ENCODE measurements around the gene PKD2L1. TPM values are rescaled to one million over a fixed set of nuclear protein-coding genes. Genes with fewer than 3 reads are reported as not detected.
"Not testable (repeated sequence)": the region's sequence is repeated elsewhere in the genome, so short reads cannot be mapped to it uniquely, and the experiment has no call there.

PKD2L1 gene
- not detected in 2 replicates for total RNA-seq (2014; rRNA removed; shearing (Covaris generic))
- 0.76 TPM in 1 of 2 replicates, not detected in the other for total RNA-seq (2022)
- percentile 16 among the genes with signal in this experiment for Bru-seq, nascent RNA
- BruChase-seq, experiment 1, labeled RNA remaining after a 6-hour chase, result percentile 24 among the genes with signal in this experiment
- BruChase-seq, experiment 2, labeled RNA remaining after a 2-hour chase, result percentile 19 among the genes with signal in this experiment
- long read RNA-seq, result 0 reads

DNA sequence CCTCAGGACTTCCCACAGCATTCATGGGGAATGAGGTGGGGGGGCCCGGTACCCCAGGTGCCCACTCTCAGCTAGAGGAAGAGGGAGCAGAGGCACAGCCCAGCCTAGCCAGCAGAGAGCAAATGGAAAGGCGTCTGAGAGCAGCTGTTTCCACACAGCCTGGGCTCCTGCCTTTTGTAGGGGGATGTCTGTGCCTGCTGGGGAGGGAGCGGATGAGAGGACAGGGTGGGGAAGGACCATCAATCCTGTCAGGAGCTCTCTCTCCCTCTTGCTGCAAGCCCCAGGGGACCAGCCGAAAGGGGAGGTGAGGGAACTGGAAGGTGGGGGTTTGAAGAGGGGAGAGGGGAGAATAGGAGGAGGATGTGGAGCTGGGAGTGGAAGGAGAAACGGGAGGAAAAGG, at the start of gene PKD2L1:
Gene PKD2L1, minus strand, starts transcription at position 150 of the 400 bp plus-strand sequence. Its CDS starts 125 bp downstream, at position 25.
- H3K27ac ChIP-seq (ENCODE audit: low read depth, low read length, poor library complexity, severe bottlenecking), result no peak within 1 kb of the TSS
- POLR2A ChIA-PET, result interaction anchor here (0.5 to 1.3 kb wide), 5 partner anchors 8 to 1672 kb away, joined by 3 to 5 read pairs (median 3); partner anchors contain the start of gene SCD
- no peak for DNase-seq (ENCODE audit: low spot score)
- no peak for TF ChIP-seq EZH2phosphoT487 (IDR thresholded peaks at IDR 0.05; ENCODE audit: borderline replicate concordance, low read depth, low read length)
- TF ChIP-seq, protein P1, sequence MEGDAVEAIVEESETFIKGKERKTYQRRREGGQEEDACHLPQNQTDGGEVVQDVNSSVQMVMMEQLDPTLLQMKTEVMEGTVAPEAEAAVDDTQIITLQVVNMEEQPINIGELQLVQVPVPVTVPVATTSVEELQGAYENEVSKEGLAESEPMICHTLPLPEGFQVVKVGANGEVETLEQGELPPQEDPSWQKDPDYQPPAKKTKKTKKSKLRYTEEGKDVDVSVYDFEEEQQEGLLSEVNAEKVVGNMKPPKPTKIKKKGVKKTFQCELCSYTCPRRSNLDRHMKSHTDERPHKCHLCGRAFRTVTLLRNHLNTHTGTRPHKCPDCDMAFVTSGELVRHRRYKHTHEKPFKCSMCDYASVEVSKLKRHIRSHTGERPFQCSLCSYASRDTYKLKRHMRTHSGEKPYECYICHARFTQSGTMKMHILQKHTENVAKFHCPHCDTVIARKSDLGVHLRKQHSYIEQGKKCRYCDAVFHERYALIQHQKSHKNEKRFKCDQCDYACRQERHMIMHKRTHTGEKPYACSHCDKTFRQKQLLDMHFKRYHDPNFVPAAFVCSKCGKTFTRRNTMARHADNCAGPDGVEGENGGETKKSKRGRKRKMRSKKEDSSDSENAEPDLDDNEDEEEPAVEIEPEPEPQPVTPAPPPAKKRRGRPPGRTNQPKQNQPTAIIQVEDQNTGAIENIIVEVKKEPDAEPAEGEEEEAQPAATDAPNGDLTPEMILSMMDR (conservative IDR thresholded peaks at IDR 0.05; ENCODE audit: low read length), result no peak
- no peak within 1 kb of the TSS for H2AFZ ChIP-seq (ENCODE audit: low read length)
- CTCF ChIA-PET (ENCODE audit: unreplicated experiment), result no interaction called here
- no peaks in the 10 kb centered on the region for H3K79me2 ChIP-seq (ENCODE audit: insufficient read depth, low read depth, low read length)
- no peaks in the 10 kb centered on the region for H3K9me2 ChIP-seq (ENCODE audit: insufficient read depth, low read length)
- H3K36me3 ChIP-seq (ENCODE audit: insufficient read depth, low read length), result no peaks in the 10 kb centered on the region
- peaks cover 16% of the 10 kb centered on the region for H3K4me1 ChIP-seq (ENCODE audit: insufficient read depth, low read length, poor library complexity, severe bottlenecking)
- H3K4me2 ChIP-seq (ENCODE audit: low read length), result no peak within 1 kb of the TSS
- H4K20me1 ChIP-seq (ENCODE audit: insufficient read depth, low read length), result no peaks in the 10 kb centered on the region
- intact Hi-C loops (cut with micrococcal nuclease; ENCODE audit: unreplicated experiment), result loop anchor here (10.0 kb wide), 1 partner anchor 545 kb away; no protein-coding TSS in a partner anchor
- no peak within 1 kb of the TSS for H3K4me3 ChIP-seq (ENCODE audit: low read depth, low read length, poor library complexity, severe bottlenecking)
- BruUV-seq (replicated peaks), result no TSS peak
- H3K9me3 ChIP-seq (ENCODE audit: low read length), result no peaks in the 10 kb centered on the region

DNA sequence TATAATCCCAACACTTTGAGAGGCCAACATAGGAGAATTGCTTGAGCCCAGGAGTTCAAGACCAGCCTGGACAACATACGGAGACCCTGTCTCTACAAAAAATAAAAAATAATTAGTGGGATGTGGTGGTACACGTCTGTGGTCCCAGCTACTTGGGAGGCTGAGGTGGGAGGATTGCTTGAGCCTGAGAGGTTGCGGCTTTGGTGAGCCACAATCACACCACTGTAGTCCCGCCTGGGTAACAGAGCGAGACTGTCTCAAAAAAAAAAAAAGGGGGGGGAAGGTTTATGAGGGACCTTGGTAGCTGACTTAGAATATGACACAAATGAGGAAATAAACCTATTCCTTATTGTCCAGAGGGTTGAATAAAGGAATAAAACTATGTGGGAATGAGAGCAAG, 47.8 kb upstream of the PKD2L1 start:
- POLR2A ChIA-PET, result interaction anchor here (0.6 to 1.4 kb wide), 10 partner anchors 8 to 533 kb away, joined by 3 to 16 read pairs (median 4); partner anchors contain the start of gene SCD

DNA sequence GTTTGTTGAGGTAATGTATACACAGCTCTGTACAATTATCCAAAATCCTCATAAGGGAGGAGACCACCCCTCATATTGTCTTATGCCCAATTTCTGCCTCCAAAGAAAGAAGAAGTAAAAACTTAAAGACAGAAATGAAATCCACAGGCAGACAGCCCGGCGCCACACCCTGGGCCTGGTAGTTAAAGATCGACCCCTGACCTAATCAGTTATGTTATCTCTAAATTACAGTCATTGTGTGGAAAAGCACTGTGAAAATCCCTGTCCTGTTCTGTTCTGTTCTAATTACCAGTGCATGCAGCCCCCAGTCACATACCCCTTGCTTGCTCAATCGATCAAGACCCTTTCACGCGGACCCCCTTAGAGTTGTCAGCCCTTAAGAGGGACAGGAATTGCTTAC, 46.6 kb upstream of the PKD2L1 start:
- intact Hi-C loops (cut with micrococcal nuclease; ENCODE audit: unreplicated experiment), result loop anchor here (10.0 kb wide), 1 partner anchor 192 kb away; the partner anchor contains the start of gene ERLIN1
- H4K20me1 ChIP-seq (ENCODE audit: insufficient read depth, low read length); POLR2A ChIA-PET; DNase-seq (ENCODE audit: low spot score); H3K27ac ChIP-seq (ENCODE audit: low read depth, low read length, poor library complexity, severe bottlenecking); BruUV-seq (replicated peaks); H2AFZ ChIP-seq (ENCODE audit: low read length); H3K4me3 ChIP-seq (ENCODE audit: low read depth, low read length, poor library complexity, severe bottlenecking); H3K36me3 ChIP-seq (ENCODE audit: insufficient read depth, low read length); H3K9me2 ChIP-seq (ENCODE audit: insufficient read depth, low read length); H3K9me3 ChIP-seq (ENCODE audit: low read length); CTCF ChIA-PET (ENCODE audit: unreplicated experiment); H3K4me2 ChIP-seq (ENCODE audit: low read length): not testable (repeated sequence)
- Histone ChIP-seq H3K79me2 (ENCODE audit: insufficient read depth, low read depth, low read length) (peaks cover 16% of the 10 kb centered on the region; the same call in 1 of the 2 replicates), H3K4me1 (ENCODE audit: insufficient read depth, low read length, poor library complexity, severe bottlenecking) (peaks cover 47% of the 10 kb centered on the region)

More for the DNA sequence above, 47.8 kb upstream of the PKD2L1 start:
- Histone ChIP-seq H2AFZ (ENCODE audit: low read length) (no peak overlapping the region), H3K9me2 (ENCODE audit: insufficient read depth, low read length) (no peaks in the 10 kb centered on the region), H3K79me2 (ENCODE audit: insufficient read depth, low read depth, low read length) (peaks cover 16% of the 10 kb centered on the region; the same call in 1 of the 2 replicates), H3K4me1 (ENCODE audit: insufficient read depth, low read length, poor library complexity, severe bottlenecking) (peaks cover 38% of the 10 kb centered on the region), H3K27ac (ENCODE audit: low read depth, low read length, poor library complexity, severe bottlenecking) (no peak overlapping the region), H3K9me3 (ENCODE audit: low read length) (no peaks in the 10 kb centered on the region), H3K4me3 (ENCODE audit: low read depth, low read length, poor library complexity, severe bottlenecking) (no peak overlapping the region), H4K20me1 (ENCODE audit: insufficient read depth, low read length) (no peaks in the 10 kb centered on the region), H3K4me2 (ENCODE audit: low read length) (peak overlapping the region; percentile 8; the same call in 1 of the 2 replicates), H3K36me3 (ENCODE audit: insufficient read depth, low read length) (peaks cover 6% of the 10 kb centered on the region; the same call in 1 of the 2 replicates)
- CTCF ChIA-PET (ENCODE audit: unreplicated experiment), result interaction anchor here (1.2 kb wide), 1 partner anchor 32 kb away, joined by 3 read pairs; no protein-coding TSS in a partner anchor
- no peak for TF ChIP-seq EZH2phosphoT487 (IDR thresholded peaks at IDR 0.05; ENCODE audit: borderline replicate concordance, low read depth, low read length)
- TF ChIP-seq, protein P1 (conservative IDR thresholded peaks at IDR 0.05; ENCODE audit: low read length), result no peak
- intact Hi-C loops (cut with micrococcal nuclease; ENCODE audit: unreplicated experiment), result loop anchor here (10.0 kb wide), 1 partner anchor 193 kb away; the partner anchor contains the start of gene ERLIN1
- BruUV-seq (replicated peaks), result no TSS peak
- DNase-seq (ENCODE audit: low spot score), result peak; percentile 17

DNA sequence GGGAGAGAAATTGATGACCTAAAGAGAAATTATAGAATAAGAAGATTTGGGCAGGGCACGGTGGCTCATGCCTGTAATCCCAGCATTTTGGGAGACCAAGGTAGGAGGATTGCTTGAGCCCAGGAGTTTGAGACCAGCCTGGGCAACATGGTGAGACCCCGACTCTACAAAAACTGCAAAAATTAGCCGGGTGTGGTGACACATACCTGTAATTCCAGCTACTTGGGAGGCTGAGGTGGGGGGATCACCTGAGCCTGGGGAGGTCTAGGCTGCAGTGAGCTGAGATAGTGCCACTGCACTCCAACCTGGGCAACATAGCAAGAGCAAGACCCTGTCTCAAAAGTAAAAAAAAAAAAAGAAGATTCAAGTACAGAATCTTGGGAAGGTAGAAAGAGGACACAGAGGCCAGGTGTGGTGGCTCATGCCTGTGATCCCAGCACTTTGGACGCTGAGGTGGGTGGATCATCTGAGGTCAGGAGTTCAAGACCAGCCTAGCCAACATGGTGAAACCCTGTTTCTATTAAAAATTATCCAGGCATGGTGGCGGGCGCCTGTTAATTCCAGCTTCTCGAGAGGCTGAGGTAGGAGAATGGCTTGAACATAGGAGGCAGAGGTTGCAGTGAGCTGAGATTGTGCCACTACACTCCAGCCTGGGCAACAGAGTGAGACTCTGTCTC, 44.8 kb upstream of the PKD2L1 start:
- DNase-seq (ENCODE audit: low spot score); H3K9me3 ChIP-seq (ENCODE audit: low read length); H3K36me3 ChIP-seq (ENCODE audit: insufficient read depth, low read length); H4K20me1 ChIP-seq (ENCODE audit: insufficient read depth, low read length); BruUV-seq (replicated peaks); H2AFZ ChIP-seq (ENCODE audit: low read length); H3K9me2 ChIP-seq (ENCODE audit: insufficient read depth, low read length): not testable (repeated sequence)
- ChIA-PET CTCF (ENCODE audit: unreplicated experiment) (interaction anchor here (1.1 kb wide), 1 partner anchor 27 kb away, joined by 4 read pairs; no protein-coding TSS in a partner anchor), POLR2A (interaction anchor here (0.6 to 3.6 kb wide), 5 partner anchors 11 to 47 kb away, joined by 3 to 88 read pairs (median 3); partner anchors contain the start of gene SCD)
- Histone ChIP-seq H3K79me2 (ENCODE audit: insufficient read depth, low read depth, low read length) (peaks cover 16% of the 10 kb centered on the region; the same call in 1 of the 2 replicates), H3K4me2 (ENCODE audit: low read length) (peak overlapping the region; percentile 90), H3K27ac (ENCODE audit: low read depth, low read length, poor library complexity, severe bottlenecking) (peak overlapping the region; percentile 71), H3K4me1 (ENCODE audit: insufficient read depth, low read length, poor library complexity, severe bottlenecking) (peaks cover 60% of the 10 kb centered on the region), H3K4me3 (ENCODE audit: low read depth, low read length, poor library complexity, severe bottlenecking) (peak overlapping the region; percentile 73)
- intact Hi-C loops (cut with micrococcal nuclease; ENCODE audit: unreplicated experiment), result loop anchor here (5.0 to 10.0 kb wide), 3 partner anchors 38 to 363 kb away; partner anchors contain the start of gene ERLIN1
